ENCODE data around the gene NCAPD2.

DNA sequence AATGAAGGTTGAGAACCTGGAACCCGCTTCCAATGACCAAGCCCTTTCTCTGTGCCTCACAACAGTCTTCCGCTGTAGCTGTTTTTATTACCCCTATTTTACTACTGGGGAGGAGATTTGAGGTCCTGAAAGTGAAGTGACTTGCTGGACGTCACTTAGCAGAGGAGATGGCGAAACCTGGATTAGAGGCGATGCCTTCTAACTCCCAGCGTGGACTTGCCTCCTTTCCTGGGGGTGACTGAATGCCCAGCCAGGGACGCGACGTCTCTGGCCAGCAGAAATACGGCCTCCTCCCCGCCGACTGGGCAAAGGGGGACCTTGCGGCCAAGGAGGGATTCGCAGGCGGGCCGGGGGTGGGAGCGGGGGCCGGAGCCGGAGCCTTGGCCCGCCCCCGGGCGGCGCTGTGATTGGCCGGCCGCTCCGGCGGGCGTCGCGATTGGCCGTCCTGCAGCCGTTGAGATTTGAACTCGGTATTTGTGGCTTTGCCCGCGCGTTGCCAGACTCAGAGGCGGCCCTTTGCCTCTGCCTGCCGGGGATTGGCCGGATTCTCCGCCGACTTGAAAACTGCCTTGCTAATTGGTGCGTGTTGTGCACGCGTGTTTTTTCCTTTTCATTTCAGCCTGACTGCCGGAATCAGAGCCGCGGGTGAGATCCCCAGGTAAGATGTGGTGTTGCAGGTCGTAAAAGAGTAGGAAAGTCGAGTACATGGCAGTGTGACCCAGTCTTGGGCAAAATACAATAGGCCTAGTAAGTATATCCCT, at the start of gene NCAPD2:
- TF ChIP-seq, protein P1, sequence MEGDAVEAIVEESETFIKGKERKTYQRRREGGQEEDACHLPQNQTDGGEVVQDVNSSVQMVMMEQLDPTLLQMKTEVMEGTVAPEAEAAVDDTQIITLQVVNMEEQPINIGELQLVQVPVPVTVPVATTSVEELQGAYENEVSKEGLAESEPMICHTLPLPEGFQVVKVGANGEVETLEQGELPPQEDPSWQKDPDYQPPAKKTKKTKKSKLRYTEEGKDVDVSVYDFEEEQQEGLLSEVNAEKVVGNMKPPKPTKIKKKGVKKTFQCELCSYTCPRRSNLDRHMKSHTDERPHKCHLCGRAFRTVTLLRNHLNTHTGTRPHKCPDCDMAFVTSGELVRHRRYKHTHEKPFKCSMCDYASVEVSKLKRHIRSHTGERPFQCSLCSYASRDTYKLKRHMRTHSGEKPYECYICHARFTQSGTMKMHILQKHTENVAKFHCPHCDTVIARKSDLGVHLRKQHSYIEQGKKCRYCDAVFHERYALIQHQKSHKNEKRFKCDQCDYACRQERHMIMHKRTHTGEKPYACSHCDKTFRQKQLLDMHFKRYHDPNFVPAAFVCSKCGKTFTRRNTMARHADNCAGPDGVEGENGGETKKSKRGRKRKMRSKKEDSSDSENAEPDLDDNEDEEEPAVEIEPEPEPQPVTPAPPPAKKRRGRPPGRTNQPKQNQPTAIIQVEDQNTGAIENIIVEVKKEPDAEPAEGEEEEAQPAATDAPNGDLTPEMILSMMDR (IDR thresholded peaks at IDR 0.05), result no peak
- TF ChIP-seq POLR2A (IDR thresholded peaks at IDR 0.05), result no peak
